RCC 7860 (cell line): ENCODE measurements around the gene LONRF3.
"Not testable (repeated sequence)": the region's sequence is repeated elsewhere in the genome, so short reads cannot be mapped to it uniquely, and the experiment has no call there.

ENCODE experiments used
- DNase-seq: peaks from one replicate; pipeline ENCODE4 v3.0.0-alpha.2; 2015; ENCODE audit warnings: low spot score
- FAIRE-seq: peaks from 2 replicates; lab custom pipeline; 2012; peaks lifted over from hg19 to GRCh38; lab: Jason Lieb, UNC

LONRF3 gene

DNA sequence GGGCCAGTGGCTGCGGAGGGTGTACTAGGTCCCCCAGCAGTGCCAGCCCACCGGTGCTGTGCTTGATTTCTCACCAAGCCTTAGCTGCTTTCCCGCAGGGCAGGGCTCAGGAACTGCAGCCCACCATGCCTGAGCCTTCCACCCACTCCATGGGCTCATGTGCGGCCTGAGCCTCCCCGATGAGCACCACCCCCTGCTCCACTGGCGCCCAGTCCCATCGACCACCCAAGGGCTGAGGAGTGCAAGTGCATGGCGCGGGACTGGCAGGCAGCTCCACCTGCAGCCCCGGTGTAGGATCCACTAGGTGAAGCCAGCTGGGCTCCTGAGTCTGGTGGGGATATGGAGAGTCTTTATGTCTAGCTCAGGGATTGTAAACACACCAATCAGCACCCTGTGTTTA is 55.2 kb downstream of the LONRF3 start:
- not testable (repeated sequence) for DNase-seq, FAIRE-seq

GRCh38 chrX:119030990-119031389 is 56.6 kb downstream of the LONRF3 start:
- no peak for DNase-seq
- no peak for FAIRE-seq

GRCh38 chrX:119036107-119037029 is 62.0 kb downstream of the LONRF3 start:
- DNase-seq (no peak), FAIRE-seq (no peak)

DNA sequence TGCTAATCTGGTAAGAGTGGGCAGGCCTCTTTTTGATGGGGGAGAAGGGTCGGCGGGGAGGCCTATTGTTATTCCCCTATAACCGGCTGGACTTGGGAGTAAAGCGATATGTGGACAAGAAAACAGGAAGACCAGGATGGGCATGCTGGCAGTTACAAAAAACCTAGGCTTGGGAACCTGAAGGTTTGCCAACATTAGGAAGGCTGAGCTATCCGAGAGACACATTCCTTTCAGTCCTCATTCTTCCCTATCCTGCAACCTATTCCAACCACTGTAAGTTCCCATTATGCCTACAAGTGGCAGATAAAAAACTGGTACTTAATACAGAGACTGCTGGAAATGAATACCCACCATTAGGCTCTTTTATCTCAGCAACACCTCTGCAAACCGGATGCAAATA is 66.0 kb downstream of the LONRF3 start:
- DNase-seq: no peak
- no peak for FAIRE-seq

GRCh38 chrX:119041175-119041574 is 66.8 kb downstream of the LONRF3 start:
- peak; percentile 68 for DNase-seq
- FAIRE-seq: peak; percentile 93

GRCh38 chrX:119042040-119042439 is 67.6 kb downstream of the LONRF3 start:
- DNase-seq (no peak), FAIRE-seq (no peak)

DNA sequence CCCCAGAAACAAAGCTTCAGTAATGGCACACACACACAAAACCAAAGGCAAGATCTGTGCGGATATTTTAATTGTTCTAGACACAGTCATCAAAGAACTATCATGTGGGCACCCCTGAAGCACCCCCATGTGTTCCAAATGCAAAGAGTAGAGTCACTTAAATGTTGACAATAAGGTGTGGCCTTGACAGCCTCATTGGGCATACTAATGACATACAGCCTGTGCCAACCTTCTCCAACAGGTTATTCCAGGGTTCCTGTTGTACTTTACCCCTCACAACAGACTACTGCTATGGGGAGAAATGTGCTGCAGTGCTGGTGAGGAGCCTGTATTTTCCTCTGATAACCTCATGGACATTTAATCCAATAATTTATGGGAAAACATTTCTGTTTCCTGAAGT is 68.6 kb downstream of the LONRF3 start:
- FAIRE-seq: no peak
- no peak for DNase-seq

GRCh38 chrX:119045884-119046283 is 71.5 kb downstream of the LONRF3 start:
- FAIRE-seq: no peak
- DNase-seq: peak; percentile 8

- no peak for DNase-seq
Measured at GRCh38 chrX:119055687-119056086, 81.3 kb downstream of the LONRF3 start.

DNA sequence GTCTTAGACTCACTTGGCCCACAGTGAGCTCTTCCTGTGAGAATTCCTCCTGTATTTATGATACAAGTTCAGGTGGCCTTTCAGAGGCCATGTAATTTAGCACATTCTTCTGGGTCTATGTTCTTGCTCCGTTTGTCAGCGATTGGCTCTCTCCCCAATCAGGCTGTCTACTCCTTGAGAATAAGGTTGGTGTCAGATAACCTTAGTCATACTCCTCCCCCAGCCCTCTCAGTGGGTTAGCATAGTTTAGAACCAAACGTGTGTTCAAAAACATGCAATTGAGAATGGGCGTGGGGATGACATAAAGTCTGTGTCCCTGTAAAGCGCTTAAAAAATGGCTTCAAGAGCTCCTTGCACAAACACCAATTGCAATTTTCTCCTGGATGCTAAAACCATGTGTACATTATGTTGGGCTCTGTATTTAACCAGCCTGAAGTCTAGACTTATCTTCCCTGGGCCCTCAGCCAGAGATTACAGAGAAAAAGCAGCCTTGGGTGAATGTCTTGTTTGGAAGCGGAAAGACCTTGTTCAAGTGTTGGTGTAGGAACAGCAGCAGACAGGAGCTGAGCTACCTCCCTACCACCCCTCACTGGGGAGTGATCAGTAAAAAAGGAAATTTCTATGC is 88.4 kb downstream of the LONRF3 start:
- FAIRE-seq (no peak), DNase-seq (no peak)

More at GRCh38 chrX:119055687-119056086, 81.3 kb downstream of the LONRF3 start:
- FAIRE-seq: no peak

DNA sequence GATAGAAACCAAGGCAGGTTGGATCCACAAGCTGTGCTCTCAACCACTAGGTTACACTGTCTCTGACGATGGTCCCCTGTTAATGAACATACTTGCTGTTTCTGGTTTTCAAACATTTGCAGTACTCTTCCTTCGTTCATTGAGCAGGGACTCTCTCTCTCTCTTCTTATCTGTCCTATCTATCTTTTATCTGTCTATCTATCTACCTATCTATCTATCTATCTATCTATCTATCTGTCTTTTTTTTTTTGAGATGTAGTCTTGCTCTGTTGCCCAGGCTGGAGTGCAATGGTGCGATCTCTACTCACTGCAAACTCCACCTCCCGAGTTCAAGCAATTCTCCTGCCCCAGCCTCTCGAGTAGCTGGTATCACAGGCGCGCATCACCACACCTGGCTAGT is 89.0 kb downstream of the LONRF3 start:
- DNase-seq: no peak
- FAIRE-seq: no peak

- peak; percentile 59 for FAIRE-seq
- DNase-seq: peak; percentile 4
Measured at GRCh38 chrX:119067023-119067739, 92.8 kb downstream of the LONRF3 start.
